HG03196 (cell line): ENCODE data around the gene ADGRF3.
"Not testable (repeated sequence)": the region's sequence is repeated elsewhere in the genome, so short reads cannot be mapped to it uniquely, and the experiment has no call there.

Experiments used
- ATAC-seq: cut with Tn5 transposase; IDR thresholded peaks from one replicate; pipeline ENCODE4 v1.9.1; 2021; ENCODE audit not compliant: unreplicated experiment

Gene ADGRF3

GRCh38 chr2:26281226-26281625 is 65.4 kb downstream of the ADGRF3 start:
- no peak for ATAC-seq

- ATAC-seq: no peak
Measured at GRCh38 chr2:26279886-26280285, 66.7 kb downstream of the ADGRF3 start.

- ATAC-seq: no peak
Measured at GRCh38 chr2:26276484-26277227, 69.9 kb downstream of the ADGRF3 start.

GRCh38 chr2:26274058-26274613 is 72.5 kb downstream of the ADGRF3 start:
- no peak for ATAC-seq

GRCh38 chr2:26273501-26273900 is 73.1 kb downstream of the ADGRF3 start:
- no peak for ATAC-seq

- ATAC-seq: no peak
Measured at GRCh38 chr2:26270373-26270772, 76.2 kb downstream of the ADGRF3 start.

GRCh38 chr2:26269571-26270158 is 76.9 kb downstream of the ADGRF3 start:
- no peak for ATAC-seq

GRCh38 chr2:26268670-26269385 is 77.8 kb downstream of the ADGRF3 start:
- not testable (repeated sequence) for ATAC-seq

- no peak for ATAC-seq
Measured at GRCh38 chr2:26268213-26268612, 78.4 kb downstream of the ADGRF3 start.

- ATAC-seq: not testable (repeated sequence)
Measured at GRCh38 chr2:26258836-26259235, 87.8 kb downstream of the ADGRF3 start.
